D721Med (cell line): ENCODE results near the gene FGF21.

ENCODE experiments used
- DNase-seq: peaks from one replicate; pipeline ENCODE4 v3.0.0; 2011; ENCODE audit warnings: low spot score; ENCODE audit not compliant: insufficient read length
- FAIRE-seq: peaks from 2 replicates; lab custom pipeline; 2011; peaks lifted over from hg19 to GRCh38; lab: Jason Lieb, UNC
- TF ChIP-seq, protein P1 (sequence below): IDR thresholded peaks from 2 replicates; pipeline ENCODE4 v1.5.1; 2012; ENCODE audit warnings: mild to moderate bottlenecking, control low read depth; ENCODE audit not compliant: insufficient read depth; ENCODE audit errors: missing control alignments

FGF21 gene

DNA sequence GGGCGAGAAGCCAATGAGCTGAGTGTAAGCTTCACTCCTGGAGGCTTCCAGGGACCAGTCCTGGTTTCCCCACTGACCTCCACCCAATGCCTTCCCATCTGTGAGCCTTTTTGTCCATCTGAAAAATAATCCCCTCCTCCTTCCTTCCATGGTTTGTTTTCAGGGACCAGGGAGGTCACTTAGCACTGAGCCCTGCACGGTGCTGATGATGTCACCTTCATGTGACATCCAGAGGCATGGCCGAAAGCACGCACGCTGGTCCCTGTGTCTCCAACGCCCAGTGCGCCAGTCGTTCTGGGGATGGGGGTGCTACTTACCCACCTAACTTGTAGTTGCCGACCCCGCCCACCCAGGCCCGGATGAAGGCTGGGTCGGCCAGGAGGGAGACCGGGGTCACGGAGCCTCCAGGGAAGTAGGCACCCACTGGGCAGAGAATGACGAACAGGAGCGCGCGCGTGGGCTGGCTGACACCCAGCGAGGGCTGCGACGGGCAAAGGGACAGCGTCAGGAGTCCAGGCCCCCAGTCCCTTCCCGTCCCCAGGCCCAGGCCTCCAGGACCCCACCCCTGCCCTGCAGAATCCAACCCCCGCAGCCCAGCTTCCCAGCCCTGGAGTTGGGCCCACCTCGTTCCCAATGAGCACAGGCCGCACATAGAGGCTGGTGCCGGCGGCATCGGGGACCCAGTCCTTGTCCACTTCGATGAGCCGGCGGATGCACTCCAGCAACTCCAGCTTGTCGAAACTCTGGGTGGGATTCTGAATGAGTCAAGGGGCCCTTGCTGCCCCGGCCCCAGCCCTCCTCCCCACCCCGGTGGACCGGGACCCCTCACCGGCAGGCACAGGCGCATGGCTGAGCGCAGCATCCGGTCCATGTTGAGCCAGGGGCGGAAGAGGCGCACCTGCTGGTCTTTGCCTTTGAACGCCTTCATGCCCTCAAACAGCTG is 44.3 kb downstream of the FGF21 start:
- DNase-seq (no peak), FAIRE-seq (no peak)
- TF ChIP-seq, protein P1, sequence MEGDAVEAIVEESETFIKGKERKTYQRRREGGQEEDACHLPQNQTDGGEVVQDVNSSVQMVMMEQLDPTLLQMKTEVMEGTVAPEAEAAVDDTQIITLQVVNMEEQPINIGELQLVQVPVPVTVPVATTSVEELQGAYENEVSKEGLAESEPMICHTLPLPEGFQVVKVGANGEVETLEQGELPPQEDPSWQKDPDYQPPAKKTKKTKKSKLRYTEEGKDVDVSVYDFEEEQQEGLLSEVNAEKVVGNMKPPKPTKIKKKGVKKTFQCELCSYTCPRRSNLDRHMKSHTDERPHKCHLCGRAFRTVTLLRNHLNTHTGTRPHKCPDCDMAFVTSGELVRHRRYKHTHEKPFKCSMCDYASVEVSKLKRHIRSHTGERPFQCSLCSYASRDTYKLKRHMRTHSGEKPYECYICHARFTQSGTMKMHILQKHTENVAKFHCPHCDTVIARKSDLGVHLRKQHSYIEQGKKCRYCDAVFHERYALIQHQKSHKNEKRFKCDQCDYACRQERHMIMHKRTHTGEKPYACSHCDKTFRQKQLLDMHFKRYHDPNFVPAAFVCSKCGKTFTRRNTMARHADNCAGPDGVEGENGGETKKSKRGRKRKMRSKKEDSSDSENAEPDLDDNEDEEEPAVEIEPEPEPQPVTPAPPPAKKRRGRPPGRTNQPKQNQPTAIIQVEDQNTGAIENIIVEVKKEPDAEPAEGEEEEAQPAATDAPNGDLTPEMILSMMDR = no peak

DNA sequence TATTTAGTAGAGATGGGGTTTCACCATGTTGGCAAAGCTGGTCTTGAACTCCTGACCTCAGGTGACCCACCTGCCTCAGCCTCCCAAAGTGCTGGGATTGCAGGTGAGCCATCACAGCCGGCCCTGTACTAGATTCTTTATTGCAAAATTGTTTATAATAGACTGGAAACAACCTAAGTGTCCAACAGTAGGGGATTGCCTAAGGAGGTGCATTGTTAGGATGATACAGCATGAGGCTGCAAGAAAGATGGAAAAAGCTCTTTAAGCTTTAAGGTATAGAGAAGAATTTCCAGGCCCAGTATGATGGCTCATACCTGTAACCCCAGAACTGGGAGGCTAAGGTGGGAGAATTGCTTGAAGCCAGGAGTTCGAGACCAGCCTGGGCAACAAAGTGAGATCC is 47.3 kb downstream of the FGF21 start:
- DNase-seq (no peak), FAIRE-seq (no peak)
- TF ChIP-seq, protein P1 = no peak

DNA sequence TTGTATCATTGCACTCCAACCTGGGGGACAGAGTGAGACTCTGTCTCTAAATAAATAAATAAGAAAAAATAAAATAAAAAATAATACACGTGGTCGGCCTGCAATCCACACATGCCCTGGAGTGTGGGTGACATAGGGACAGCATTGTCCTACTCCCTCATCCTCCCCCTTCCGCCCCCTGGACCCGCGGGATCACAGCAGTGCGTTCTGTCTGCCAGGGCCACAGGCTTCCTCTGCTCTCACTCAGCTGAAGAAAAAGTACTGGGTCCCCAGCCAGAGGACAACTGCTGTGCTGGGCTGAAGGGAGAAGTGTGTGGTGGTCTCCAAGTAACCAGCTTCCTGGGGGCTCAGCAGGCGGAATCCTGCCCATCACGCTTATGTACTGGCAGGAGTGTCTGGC is 49.2 kb downstream of the FGF21 start:
- no peak for DNase-seq
- FAIRE-seq = no peak
- TF ChIP-seq, protein P1 = no peak

DNA sequence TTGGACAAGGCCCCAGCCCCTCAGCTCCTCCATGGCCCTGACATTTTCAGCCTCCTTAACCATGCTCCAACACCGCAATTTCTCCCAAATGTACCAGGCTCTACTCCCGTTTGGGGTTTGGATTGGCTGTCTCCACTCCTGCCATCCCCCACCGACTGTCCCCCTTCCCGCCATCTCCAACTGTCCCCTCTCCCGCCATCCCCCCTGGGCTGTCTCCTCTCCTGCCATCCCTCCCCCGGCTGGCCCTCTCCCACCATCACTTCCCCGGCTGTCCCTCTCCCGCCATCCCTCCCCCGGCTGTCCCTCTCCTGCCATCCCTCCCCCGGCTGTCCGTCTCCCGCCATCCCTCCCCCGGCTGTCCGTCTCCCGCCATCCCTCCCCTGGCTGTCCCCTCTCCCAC is 50.1 kb downstream of the FGF21 start:
- TF ChIP-seq, protein P1 = no peak
- FAIRE-seq = no peak
- DNase-seq = no peak

DNA sequence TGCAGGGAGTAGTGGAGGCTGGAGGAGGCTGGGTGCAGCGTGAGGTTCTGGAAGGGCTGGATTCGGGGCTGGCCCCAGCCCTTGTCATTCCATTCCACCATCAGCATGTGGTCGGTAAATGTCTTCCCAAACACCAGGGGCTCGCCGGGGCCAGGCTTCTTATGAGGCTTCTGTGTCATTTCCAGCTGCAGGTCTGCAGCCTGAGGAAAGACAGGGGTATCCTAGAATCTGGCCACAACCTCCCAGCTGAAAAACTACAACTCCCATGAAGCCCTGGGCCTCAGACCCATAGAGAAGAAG is 51.1 kb downstream of the FGF21 start:
- DNase-seq (peak; percentile 75), FAIRE-seq (no peak)
- TF ChIP-seq, protein P1 = no peak

DNA sequence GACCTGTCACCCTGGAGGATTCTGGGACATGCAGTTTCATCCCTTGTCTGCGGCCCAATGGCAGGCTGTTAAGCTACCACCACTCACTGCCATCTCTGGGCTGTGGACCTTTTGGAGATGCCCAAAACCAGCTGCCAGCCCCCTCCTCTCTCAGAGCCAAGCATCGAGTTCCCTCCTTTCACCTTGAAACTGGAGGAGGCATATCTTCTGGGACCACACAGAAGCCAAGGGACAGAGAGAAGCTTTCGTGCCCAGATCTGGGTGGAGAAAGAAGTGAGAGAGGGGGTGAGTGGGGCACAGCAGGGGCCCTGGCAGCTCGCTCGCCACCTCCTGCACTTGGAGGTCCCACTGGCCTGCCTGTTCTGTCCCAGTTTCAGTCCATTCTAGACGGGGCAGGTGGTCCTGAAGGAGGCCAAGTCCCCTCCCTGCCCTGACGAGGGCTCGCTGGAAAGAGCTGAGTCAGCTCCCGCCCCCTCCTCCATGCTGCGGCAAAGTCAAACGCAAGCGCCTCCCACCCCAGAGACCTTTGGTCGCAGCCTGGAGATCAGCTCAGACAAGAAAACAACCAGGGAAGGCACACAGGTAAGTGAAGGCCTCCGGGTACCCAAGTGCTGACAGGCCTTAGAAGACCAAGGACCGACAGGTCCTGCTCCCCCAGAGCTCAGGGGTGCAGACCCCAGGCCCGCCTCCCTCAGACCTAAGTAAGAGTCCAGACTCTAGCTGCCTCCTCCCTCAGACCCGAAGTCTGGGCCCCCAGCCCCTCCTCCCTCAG is 51.7 kb downstream of the FGF21 start:
- no peak for FAIRE-seq
- TF ChIP-seq, protein P1 = no peak
- DNase-seq = no peak
